K562 (cell line): ENCODE measurements around the gene SPAG17. TPM values are rescaled to one million over a fixed set of nuclear protein-coding genes. Genes with fewer than 3 reads are reported as not detected.

Experiments
- ATAC-seq: fragments of 200-7000 bp; cut with Tn5 transposase; 3 replicates; pipeline ENCODE4 v1.9.1; 2020; ENCODE audit warnings: moderate library complexity
- BruUV-seq: library from RNA; stranded (reverse); fragments of 400-500 nt; replicated peaks from 2 replicates; lab custom pipeline; 2021; lab: Mats Ljungman, UMichigan
- CTCF ChIA-PET: fragments of 300-600 bp; formaldehyde crosslinking; extraction: SDS; loops from one replicate; lab custom pipeline; 2021; ENCODE audit warnings: low intra/inter-chr PET ratio; lab: Yijun Ruan, JAX
- POLR2A ChIA-PET: fragments of 300-600, 350-650 bp; sonication (Branson Sonifier 250); formaldehyde crosslinking; extraction: SDS; loops from one replicate; lab custom pipeline; 2021; ENCODE audit warnings: antibody characterized with exemption, inconsistent platforms; lab: Yijun Ruan, JAX
- DNase-seq, 4 experiments: peaks; one replicate each; pipeline versions ENCODE4 v3.0.0 to v3.0.0-alpha.2; 2011 to 2018; ENCODE audit warnings: low spot score in 3 of 4, mixed read lengths in 3 of 4; ENCODE audit errors: extremely low read depth in 1 of 4
- FAIRE-seq: peaks from 2 replicates; lab custom pipeline; 2011; peaks lifted over from hg19 to GRCh38; lab: Jason Lieb, UNC
- H2AFZ ChIP-seq: 2 replicates; pipeline ENCODE4 v1.6.0; 2011; ENCODE audit warnings: low read depth, low read length, control low read depth, inconsistent platforms
- H3K27ac ChIP-seq: fragments of 200-600 bp; 3 replicates; pipeline ENCODE4 v1.8.0; 2011; ENCODE audit warnings: low read depth, mild to moderate bottlenecking, control low read depth, inconsistent platforms, low read length, moderate library complexity, mixed read lengths; ENCODE audit errors: extremely low read depth
- H3K27me3 ChIP-seq, 2 experiments: fragments of 300-600 bp in 1 of 2; 2 replicates in 1 of 2; 3 replicates in 1 of 2; pipeline versions ENCODE4 v1.6.0 to v1.8.0; 2011; ENCODE audit warnings: inconsistent platforms in 2 of 2, low read length in 2 of 2, mild to moderate bottlenecking in 1 of 2, mixed read lengths in 1 of 2, moderate library complexity in 1 of 2; ENCODE audit not compliant: control insufficient read depth in 2 of 2, insufficient read depth in 2 of 2
- H3K36me3 ChIP-seq: fragments of 300-600 bp; 3 replicates; pipeline ENCODE4 v1.8.0; 2011; ENCODE audit warnings: mild to moderate bottlenecking, low read length, inconsistent platforms; ENCODE audit not compliant: control insufficient read depth, insufficient read depth
- H3K4me1 ChIP-seq, 2 experiments: fragments of 200-600 bp in 1 of 2; replicated peaks in 1 of 2; 2 replicates in 1 of 2; 3 replicates in 1 of 2; pipeline versions ENCODE4 v1.5.1 to v1.8.0; 2011; ENCODE audit warnings: inconsistent platforms in 2 of 2, low read length in 2 of 2, mild to moderate bottlenecking in 1 of 2, mixed read lengths in 1 of 2, moderate library complexity in 1 of 2; ENCODE audit not compliant: control insufficient read depth in 2 of 2, insufficient read depth in 2 of 2
- H3K4me2 ChIP-seq: 2 replicates; pipeline ENCODE4 v1.6.1; 2011; ENCODE audit warnings: low read length, control low read depth, inconsistent platforms, mixed read lengths; ENCODE audit not compliant: insufficient read depth
- H3K4me3 ChIP-seq: fragments of 200-600 bp; sonication (generic), shearing (Covaris generic); 2 replicates; pipeline ENCODE4 v1.5.1; 2016; ENCODE audit warnings: control low read depth, inconsistent platforms
- H3K79me2 ChIP-seq: fragments of 200-600 bp; 3 replicates; pipeline ENCODE4 v1.8.0; 2011; ENCODE audit warnings: low read length, inconsistent platforms; ENCODE audit not compliant: control insufficient read depth, insufficient read depth
- H3K9ac ChIP-seq, 2 experiments: 2 replicates each; pipeline versions ENCODE4 v1.6.0 to v1.6.1; 2011; ENCODE audit warnings: low read depth in 2 of 2, low read length in 2 of 2, control low read depth in 1 of 2, inconsistent platforms in 1 of 2, mild to moderate bottlenecking in 1 of 2, mixed read lengths in 1 of 2; ENCODE audit not compliant: insufficient read depth in 1 of 2
- H3K9me1 ChIP-seq: one replicate; pipeline ENCODE4 v1.6.0; 2011; ENCODE audit warnings: inconsistent platforms, mild to moderate bottlenecking, low read length, moderate library complexity; ENCODE audit not compliant: control insufficient read depth, insufficient read depth
- H3K9me3 ChIP-seq: replicated peaks from 2 replicates; pipeline ENCODE4 v1.5.1; 2011; ENCODE audit warnings: low read depth, low read length, inconsistent platforms; ENCODE audit not compliant: control insufficient read depth, insufficient read depth
- H4K20me1 ChIP-seq: replicated peaks from 2 replicates; pipeline ENCODE4 v1.6.1; 2011; ENCODE audit warnings: low read length, inconsistent platforms, mixed read lengths; ENCODE audit not compliant: control insufficient read depth, insufficient read depth
- ASH1L ChIP-seq: fragments of 450-650 bp; IDR thresholded peaks from 2 replicates; pipeline ENCODE4 v1.6.1; 2018; ENCODE audit warnings: borderline replicate concordance, mild to moderate bottlenecking, low read depth; ENCODE audit not compliant: partially characterized antibody
- ATF3 ChIP-seq, 2 experiments: fragments of 450-650 bp in 1 of 2; sonication (generic) in 1 of 2; formaldehyde crosslinking in 1 of 2; IDR thresholded peaks in 1 of 2; conservative IDR thresholded peaks in 1 of 2; 2 replicates each; pipeline versions ENCODE4 v1.6.1 to v1.8.1; 2016 to 2023; ENCODE audit warnings: mild to moderate bottlenecking in 2 of 2, moderate library complexity in 2 of 2, inconsistent platforms in 1 of 2, missing genetic modification reagents in 1 of 2
- CBX2 ChIP-seq: fragments of 200-600 bp; sonication (generic); IDR thresholded peaks from one replicate; pipeline ENCODE4 v1.6.1; 2012; ENCODE audit warnings: mild to moderate bottlenecking, low read length, inconsistent platforms; ENCODE audit not compliant: insufficient read depth, poor library complexity, severe bottlenecking
- CREB5 ChIP-seq: fragments of 250-450 bp; sonication (Bioruptor Pico); IDR thresholded peaks from 2 replicates; pipeline ENCODE4 v1.5.0; 2020; ENCODE audit warnings: mild to moderate bottlenecking
- ELF1 ChIP-seq: fragments of 200-800 bp; sonication (Bioruptor generic); IDR thresholded peaks from 2 replicates; pipeline ENCODE4 v1.6.1; 2016; ENCODE audit warnings: missing genetic modification characterization, missing compliant biosample characterization
- ETV5 ChIP-seq: sonication (generic); formaldehyde crosslinking; IDR thresholded peaks from 2 replicates; pipeline ENCODE4 v1.4.0; 2020; ENCODE audit warnings: low read depth, mild to moderate bottlenecking, missing genetic modification reagents
- IRF2 ChIP-seq: sonication (generic); formaldehyde crosslinking; IDR thresholded peaks from 2 replicates; pipeline ENCODE4 v1.8.1; 2022; ENCODE audit warnings: mild to moderate bottlenecking, missing genetic modification reagents
- JUNB ChIP-seq: fragments of 450-650 bp; formaldehyde crosslinking; conservative IDR thresholded peaks from 2 replicates; pipeline ENCODE4 v1.4.0; 2020; ENCODE audit warnings: mild to moderate bottlenecking
- JUND ChIP-seq, 2 experiments: IDR thresholded peaks; 2 replicates in 1 of 2; 3 replicates in 1 of 2; pipeline ENCODE4 v1.6.1; 2011; ENCODE audit warnings: borderline replicate concordance in 2 of 2, low read depth in 2 of 2, low read length in 2 of 2, improper control_type of control experiment in 1 of 2, missing biosample characterization in 1 of 2, missing genetic modification characterization in 1 of 2, missing genetic modification reagents in 1 of 2
- NFRKB ChIP-seq: fragments of 450-650 bp; IDR thresholded peaks from 2 replicates; pipeline ENCODE4 v1.6.1; 2016; ENCODE audit warnings: low read depth
- PYGO2 ChIP-seq: fragments of 450-650 bp; IDR thresholded peaks from 2 replicates; pipeline ENCODE4 v1.6.1; 2016; ENCODE audit warnings: mild to moderate bottlenecking, missing genetic modification characterization, moderate library complexity, missing compliant biosample characterization
- RBM25 ChIP-seq: fragments of 200-400 bp; formaldehyde crosslinking; IDR thresholded peaks from 2 replicates; pipeline ENCODE4 v1.6.1; 2018; ENCODE audit warnings: low read length, low read depth, moderate library complexity; ENCODE audit not compliant: severe bottlenecking
- RCOR1 ChIP-seq, 2 experiments: IDR thresholded peaks; 2 replicates each; pipeline ENCODE4 v1.6.1; 2012; ENCODE audit warnings: low read depth in 2 of 2, low read length in 2 of 2, borderline replicate concordance in 1 of 2, improper control_type of control experiment in 1 of 2
- RFX7 ChIP-seq: fragments of 250-450 bp; sonication (Bioruptor Pico); IDR thresholded peaks from 2 replicates; pipeline ENCODE4 v1.5.1; 2021; ENCODE audit warnings: mild to moderate bottlenecking
- SIN3B ChIP-seq: fragments of 450-650 bp; IDR thresholded peaks from 2 replicates; pipeline ENCODE4 v1.6.1; 2017; ENCODE audit warnings: low read depth, mild to moderate bottlenecking, moderate library complexity
- ZBTB34 ChIP-seq: fragments of 250-450 bp; sonication (Bioruptor Pico); IDR thresholded peaks from 2 replicates; pipeline ENCODE4 v1.8.0; 2021; ENCODE audit warnings: mild to moderate bottlenecking, moderate library complexity
- ZNF23 ChIP-seq: fragments of 250-450 bp; sonication (Bioruptor Pico); IDR thresholded peaks from 2 replicates; pipeline ENCODE4 v1.4.0; 2020; ENCODE audit warnings: mild to moderate bottlenecking
- WGBS: fragments of 100-300 bp; shearing (Covaris generic); methylation state at CpG from one replicate; pipeline ENCODE4 v1.1.6; 2016; ENCODE audit warnings: low coverage, mixed read lengths; ENCODE audit not compliant: insufficient coverage; ENCODE audit errors: missing lambda C conversion rate; 5-methylcytosine and 5-hydroxymethylcytosine counted together
- in situ Hi-C: fragments of 300-500 bp; cut with MboI; formaldehyde crosslinking; loops from 4 replicates; pipeline ENCODE4 v1.15.0; 2018; ENCODE audit warnings: inconsistent platforms, mixed read lengths
- intact Hi-C: fragments of 100-400 bp; cut with micrococcal nuclease; formaldehyde crosslinking; loops from 2 replicates; pipeline ENCODE4 v1.14.2; 2022
- polyA plus RNA-seq, 8 experiments: library from polyadenylated mRNA; depleted of rRNA in 4 of 8; stranded (reverse) in 5 of 8; unstranded in 3 of 8; fragments of >200 nt; fragmentation: Nextera tagmentation in 2 of 8; fragmentation: Illumina TruSeq in 1 of 8; extraction: Ambion mirVana in 2 of 8; extraction: Trizol in 1 of 8; gene quantifications; 2 replicates each; pipeline versions ENCODE4 v1.2.1 to v1.2.3, GENCODE V29; 2011 to 2014; ENCODE audit warnings: inconsistent platforms in 1 of 8, missing spikeins in 1 of 8
- total RNA-seq, 7 experiments: library from RNA; depleted of rRNA in 6 of 7; stranded (reverse); fragments of >200 nt in 6 of 7; fragmentation: Illumina TruSeq in 2 of 7; extraction: Trizol in 2 of 7; gene quantifications; 2 replicates each; pipeline versions ENCODE4 v1.2.1 to v1.2.3, GENCODE V29; 2011 to 2021; ENCODE audit warnings: low replicate concordance in 1 of 7

Gene SPAG17
- total and polyA plus RNA-seq, 9 of the 15 experiments (the other 6 are each of a cell fraction or from before 2014, with no cell fraction given), result 0.07 to 2.1 (median 1.5) TPM

GRCh38 chr1:118049981-118050380 lies 135.0 kb downstream of the SPAG17 start:
- Histone ChIP-seq H3K4me3 (no peak overlapping the region), H3K4me2 (no peak overlapping the region), H3K9me1 (no peaks in the 10 kb centered on the region), H3K27ac (no peak overlapping the region), H3K4me1 (no peaks in the 10 kb centered on the region), H3K9ac (no peak overlapping the region), H3K79me2 (no peaks in the 10 kb centered on the region), H2AFZ (peak overlapping the region; percentile 26), H3K9me3 (no peaks in the 10 kb centered on the region), H4K20me1 (no peaks in the 10 kb centered on the region), H3K36me3 (no peaks in the 10 kb centered on the region), H3K27me3 (no peaks in the 10 kb centered on the region)
- intact Hi-C loops, result no loop called here
- FAIRE-seq (no peak), DNase-seq (peak in 1 of 4 experiments; percentile 49), ATAC-seq (peak; percentile 86)
- POLR2A ChIA-PET, result no interaction called here
- in situ Hi-C loops, result no loop called here
- no TSS peak for BruUV-seq
- CTCF ChIA-PET, result no interaction called here
- 11% methylated on average over 2 of the region's 2 CpGs for WGBS
- TF ChIP-seq JUND (IDR thresholded peaks at IDR 0.05; ENCODE audit: borderline replicate concordance, low read depth, low read length) (peak; percentile 79), JUND (tag; IDR thresholded peaks at IDR 0.05; ENCODE audit: borderline replicate concordance, low read depth, low read length) (peak; percentile 60; the same call in 1 of the 3 replicates), IRF2 (CRISPR knock-in tag) (no peak), NFRKB (no peak), JUNB (CRISPR knock-in tag) (no peak), SIN3B (no peak), ATF3 (IDR thresholded peaks at IDR 0.05) (peak; percentile 93), ATF3 (CRISPR knock-in tag; conservative IDR thresholded peaks at IDR 0.05) (0 out of 2 replicates have a peak, but pooled peaks have one; percentile 47), ASH1L (no peak), RFX7 (CRISPR knock-in tag) (no peak), ELF1 (tag) (no peak), ZBTB34 (CRISPR knock-in tag) (no peak), CBX2 (no peak), RCOR1 (IDR thresholded peaks at IDR 0.05; ENCODE audit: borderline replicate concordance in 1 of 2, low read depth in 2 of 2, low read length in 2 of 2) (no peak), RBM25 (no peak), PYGO2 (tag) (no peak), CREB5 (CRISPR knock-in tag) (no peak), ZNF23 (no peak), ETV5 (CRISPR knock-in tag) (no peak)
